Left hindlimb (tissue), 1 donor: ENCODE results near the gene FAM110A.
"Not testable (repeated sequence)": the region's sequence is repeated elsewhere in the genome, so short reads cannot be mapped to it uniquely, and the experiment has no call there.

ENCODE experiments used
- DNase-seq: peaks from one replicate; pipeline ENCODE4 v3.0.0-alpha.2; 2018

The FAM110A gene

GRCh38 chr20:845226-845868 lies 11.8 kb downstream of the FAM110A start:
- DNase-seq = no peak

DNA sequence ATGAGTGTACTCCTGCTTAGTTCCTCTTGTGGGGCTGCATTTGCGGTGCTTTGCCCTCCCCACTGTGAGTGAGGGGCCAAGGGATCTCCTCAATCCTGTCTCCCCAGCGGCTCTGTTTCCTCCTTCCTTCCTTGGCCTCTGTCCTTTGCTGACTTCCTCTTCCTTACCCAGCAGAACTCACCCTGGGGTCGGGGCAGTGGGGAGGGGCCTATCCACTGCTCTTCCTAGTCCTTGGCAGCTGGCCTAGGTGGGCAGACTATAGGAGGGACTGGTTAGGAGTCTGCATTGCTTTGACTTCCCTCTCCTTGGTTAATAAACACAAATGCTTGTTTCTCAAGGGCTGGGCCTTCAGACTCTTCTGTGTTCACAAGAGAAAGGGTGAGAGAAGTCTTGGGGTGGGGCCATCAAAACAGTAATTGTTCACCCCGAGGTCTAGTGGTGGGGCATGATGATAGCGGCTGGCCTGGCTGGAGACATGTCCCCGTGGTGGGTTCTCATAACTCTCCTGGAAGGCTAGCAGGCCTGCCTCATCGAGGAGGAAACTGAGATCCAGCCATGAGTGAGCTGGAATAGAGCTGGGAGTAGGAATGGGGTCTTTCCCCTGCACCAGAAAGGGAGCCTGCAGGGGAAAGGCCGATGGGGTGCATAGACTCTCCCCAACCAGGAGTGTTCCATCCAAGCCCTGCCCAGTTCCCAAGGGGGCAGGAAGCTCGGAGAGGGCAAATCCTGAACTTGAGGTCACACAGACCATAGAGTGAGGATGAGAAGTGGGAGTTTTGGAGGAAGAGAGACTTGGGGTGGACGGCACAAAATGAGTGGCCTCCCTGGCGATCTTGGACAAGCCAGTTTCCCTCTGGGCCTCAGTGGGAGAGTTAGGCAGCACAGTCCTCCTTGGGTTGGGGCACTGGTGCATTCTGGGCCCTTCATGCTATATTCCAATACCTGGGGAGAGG lies 12.7 kb downstream of the FAM110A start:
- no peak for DNase-seq

DNA sequence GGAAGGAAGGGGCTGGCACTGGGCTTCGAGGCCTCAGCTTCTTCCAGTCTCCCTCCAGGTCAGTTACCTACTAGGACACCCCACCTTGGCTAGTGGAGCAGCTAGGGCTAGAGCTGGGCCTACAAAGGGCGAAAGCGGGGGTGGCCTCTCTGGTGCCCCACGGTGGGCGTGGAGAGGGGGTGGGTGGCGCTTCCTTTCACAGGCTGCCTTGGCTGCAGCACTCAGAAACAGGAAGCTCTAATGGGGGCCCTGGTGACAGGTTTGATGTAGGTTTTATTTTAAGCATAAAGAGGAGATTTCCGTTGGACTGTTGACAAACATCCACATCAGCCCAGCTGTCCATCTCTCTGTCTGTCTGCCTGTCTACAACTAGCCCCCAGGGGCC lies 13.4 kb downstream of the FAM110A start:
- no peak for DNase-seq

GRCh38 chr20:848193-848592 lies 14.7 kb downstream of the FAM110A start:
- no peak for DNase-seq

DNA sequence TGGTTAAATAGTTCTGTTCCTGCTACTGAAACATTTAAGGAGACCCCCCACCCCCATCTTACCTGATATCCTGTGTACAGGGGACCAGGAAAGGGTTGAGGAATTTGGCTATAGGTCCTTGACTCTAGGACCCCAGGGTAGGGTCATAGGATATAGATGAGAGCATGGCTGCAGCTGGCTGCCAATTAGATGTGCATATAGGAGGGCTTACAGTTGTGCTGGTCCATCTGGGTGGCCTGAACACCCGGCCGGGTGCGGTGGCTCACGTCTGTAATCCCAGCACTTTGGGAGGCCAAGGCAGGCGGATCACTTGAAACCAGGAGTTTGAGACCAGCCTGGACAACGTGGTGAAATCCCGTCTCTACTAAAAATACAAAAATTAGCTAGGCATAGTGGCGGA lies 15.2 kb downstream of the FAM110A start:
- DNase-seq = not testable (repeated sequence)

- no peak for DNase-seq
These were observed 20.0 kb downstream of the FAM110A start for GRCh38 chr20:853406-853996.

DNA sequence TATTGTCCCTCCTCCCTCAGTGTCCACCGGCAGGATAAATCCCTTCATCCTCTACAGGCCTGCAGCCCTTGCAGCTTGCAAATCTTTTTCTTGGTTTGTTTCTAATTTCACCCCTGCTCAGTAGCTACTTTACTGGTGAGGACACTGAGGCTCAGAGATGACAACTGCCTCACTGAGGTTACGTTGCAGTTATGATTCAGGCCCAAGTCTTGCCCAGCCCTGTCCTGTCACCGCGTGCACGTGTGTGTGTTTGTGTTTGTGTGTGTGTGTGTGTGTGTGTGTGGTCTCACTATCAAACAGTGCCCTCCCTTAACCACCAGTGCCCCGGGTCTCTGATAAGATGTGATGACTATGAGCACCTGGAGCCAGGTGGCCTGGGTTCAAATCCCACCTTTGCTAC lies 21.1 kb downstream of the FAM110A start:
- DNase-seq = no peak

DNA sequence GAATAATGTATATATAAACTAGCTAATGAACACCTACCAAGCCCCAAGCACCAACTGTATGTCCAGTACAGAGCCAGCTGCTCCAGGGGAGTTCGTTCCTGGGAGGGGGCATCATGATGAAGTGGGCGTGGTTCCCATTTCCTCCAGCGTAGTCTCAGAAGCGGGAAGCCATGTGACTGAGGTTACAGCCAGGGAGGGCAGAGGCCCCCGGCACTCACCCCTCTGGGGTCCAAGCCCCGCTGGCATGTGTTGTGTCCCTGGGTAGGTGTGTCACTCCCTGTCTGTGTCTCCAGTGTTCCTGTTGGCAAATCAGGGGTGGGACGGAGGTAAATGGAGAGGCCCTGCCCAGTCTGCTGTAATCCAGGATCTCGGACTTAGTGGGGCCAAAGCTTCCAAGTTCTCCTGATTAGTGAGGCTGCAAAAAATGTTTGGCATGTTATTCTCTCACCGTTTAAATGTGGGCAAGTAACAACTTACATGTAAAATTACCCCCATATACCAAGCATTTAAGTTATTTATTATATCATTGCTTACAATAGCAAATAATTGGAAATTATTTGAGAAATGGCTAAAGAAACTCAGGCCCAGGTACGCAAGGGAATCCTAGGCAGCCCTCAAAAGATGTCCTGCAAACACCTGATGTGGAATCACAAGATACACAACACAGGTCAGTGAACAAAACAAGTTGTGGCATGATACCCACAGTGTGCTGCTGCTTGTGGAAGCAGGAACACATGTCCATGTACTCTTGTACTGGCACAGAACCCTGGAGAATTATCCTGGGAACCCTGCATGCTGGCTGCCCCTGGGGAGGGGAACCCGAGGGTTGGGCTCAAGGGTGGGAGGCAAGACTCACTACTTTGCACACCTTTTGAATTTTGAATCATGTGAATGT lies 22.2 kb downstream of the FAM110A start:
- no peak for DNase-seq

- DNase-seq = peak; percentile 37
These were observed 22.9 kb downstream of the FAM110A start for GRCh38 chr20:856361-856775.

GRCh38 chr20:858011-858410 lies 24.5 kb downstream of the FAM110A start:
- no peak for DNase-seq

DNA sequence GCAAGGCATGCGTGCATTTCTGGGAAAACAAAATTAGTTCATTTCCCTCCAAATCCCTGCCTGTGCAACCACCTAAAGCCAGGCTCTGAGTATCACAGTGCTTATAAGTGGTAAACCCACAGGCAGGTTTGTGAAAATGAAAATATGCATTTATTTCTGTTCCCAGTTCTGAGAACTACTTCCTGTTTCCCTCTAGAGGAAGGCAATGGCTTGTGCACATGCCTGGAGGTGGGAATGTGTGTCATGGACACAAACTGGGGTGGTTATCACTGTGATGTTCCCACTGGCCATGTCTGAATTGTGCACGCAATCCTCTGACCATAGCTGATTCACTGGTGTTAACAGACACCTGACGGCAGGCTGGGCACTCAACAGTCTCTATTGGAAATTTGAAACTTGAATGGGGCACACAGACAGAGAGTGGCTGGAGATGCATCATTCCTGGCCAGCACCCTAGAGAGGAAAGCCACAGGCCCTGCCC lies 26.3 kb downstream of the FAM110A start:
- no peak for DNase-seq

DNA sequence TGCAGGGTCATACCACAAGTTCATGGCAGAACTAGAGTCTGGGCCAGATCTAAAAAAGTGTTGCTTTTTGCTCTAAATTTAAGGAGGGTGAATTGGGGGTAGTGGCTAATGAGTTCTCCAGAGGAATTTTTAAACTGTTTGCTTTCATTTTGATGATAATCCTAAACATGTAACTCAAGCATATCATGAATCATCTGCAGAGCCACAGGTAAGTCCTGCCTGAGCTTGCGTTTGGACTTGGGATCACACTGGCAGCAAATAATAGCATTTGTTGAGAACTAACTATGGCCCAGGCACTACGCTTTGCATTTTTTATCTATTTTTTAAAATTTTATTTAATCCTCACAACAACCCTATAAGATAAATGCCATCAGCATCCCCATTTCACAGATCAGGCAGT lies 27.4 kb downstream of the FAM110A start:
- DNase-seq = no peak

DNA sequence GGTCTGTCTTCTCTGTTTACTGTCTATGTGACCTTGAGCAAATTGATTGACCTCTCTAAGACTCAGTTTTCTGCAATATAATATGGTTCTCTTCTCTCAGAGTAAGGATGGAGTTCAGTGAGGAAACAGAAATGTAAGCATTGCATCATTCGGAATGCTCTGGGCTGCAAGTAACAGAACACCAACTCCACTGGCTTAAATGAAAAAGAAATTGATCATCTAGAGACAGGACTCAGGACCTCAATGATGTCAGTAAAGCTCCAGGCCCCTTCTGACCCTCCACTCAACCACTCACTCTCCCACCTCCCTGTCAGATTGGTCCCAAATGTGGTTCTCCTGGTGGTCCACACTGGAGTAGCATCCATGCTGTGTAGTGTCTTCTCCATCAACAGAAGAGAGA lies 31.9 kb downstream of the FAM110A start:
- no peak for DNase-seq

DNA sequence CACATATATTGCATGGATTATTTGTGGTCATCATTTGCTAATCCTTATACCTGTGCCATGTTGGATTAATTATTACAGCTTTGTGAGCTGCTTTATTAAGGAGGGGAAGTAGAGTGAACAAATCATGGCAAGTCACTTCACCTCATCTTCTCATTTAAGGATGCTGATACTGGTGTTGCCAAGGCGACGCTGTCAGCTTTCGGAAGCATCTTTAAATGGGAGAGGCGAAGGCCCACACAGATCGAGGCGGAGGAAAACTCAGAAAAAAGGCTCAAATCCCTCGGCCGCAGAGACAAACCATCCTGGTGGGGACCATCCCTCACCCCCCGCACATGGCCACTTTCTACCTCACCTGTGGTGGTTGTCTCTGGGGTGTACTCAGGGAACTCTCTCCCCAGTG lies 34.8 kb downstream of the FAM110A start:
- DNase-seq = no peak

- DNase-seq = no peak
These were observed 36.1 kb downstream of the FAM110A start for GRCh38 chr20:869606-870005.

GRCh38 chr20:870758-871157 lies 37.2 kb downstream of the FAM110A start:
- DNase-seq = no peak

DNA sequence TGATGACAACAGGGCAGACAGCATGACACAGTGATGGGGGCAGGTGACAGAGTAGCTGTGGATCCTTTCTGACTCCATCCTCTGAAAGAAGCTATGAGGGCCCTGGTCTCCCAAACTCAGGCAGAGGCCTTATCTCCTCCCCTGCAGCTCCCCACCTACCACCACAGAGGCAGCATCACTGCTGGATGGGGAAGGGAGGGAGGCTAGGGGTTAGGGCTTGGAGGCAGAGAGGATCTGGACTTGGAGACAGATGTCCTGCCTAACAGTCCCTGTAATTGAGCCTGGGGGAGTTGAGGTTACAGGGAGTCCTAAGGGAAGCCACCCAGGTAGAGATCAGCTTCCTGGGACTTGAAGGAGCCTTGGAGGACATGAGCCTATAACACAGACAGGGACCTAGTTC lies 37.9 kb downstream of the FAM110A start:
- DNase-seq = no peak

DNA sequence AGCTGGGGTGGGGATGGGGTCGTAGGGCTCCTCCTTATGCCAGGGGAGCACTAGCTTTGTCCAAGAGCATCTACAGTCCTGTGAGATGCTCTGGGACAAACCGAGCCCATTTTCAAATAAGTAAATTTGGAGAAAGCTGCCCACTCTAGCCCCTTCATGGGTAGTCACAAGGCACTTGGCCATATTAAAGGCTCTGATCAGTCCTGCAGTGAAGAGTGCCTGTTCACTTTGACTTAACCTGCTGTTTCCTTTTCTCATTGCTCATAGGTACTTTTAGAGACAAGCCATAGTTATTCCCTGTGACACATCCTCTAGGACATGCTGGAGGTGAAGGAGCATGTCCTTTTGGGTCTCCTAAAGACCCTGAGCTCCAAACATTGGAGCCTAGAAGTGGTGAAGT lies 38.4 kb downstream of the FAM110A start:
- DNase-seq = no peak

- no peak for DNase-seq
These were observed 39.5 kb downstream of the FAM110A start for GRCh38 chr20:872855-873520.

GRCh38 chr20:873875-874607 lies 40.5 kb downstream of the FAM110A start:
- no peak for DNase-seq

- no peak for DNase-seq
These were observed 41.6 kb downstream of the FAM110A start for GRCh38 chr20:875115-875514.
